Daoy (cell line): ENCODE data around the gene RPGRIP1L. TPM values are rescaled to one million over a fixed set of nuclear protein-coding genes. Genes with fewer than 3 reads are reported as not detected.

Experiments
- DNase-seq: peaks from one replicate; pipeline ENCODE4 v3.0.0-alpha.2; 2015; ENCODE audit warnings: low read depth
- total RNA-seq: library from RNA; depleted of rRNA; stranded (reverse); fragments of >200 nt; shearing (Covaris generic); gene quantifications from 2 replicates; pipeline ENCODE4 v1.2.3, GENCODE V29; 2014

RPGRIP1L gene
- total RNA-seq, 1 experiment from 2014 or later, result 5.3 TPM

GRCh38 chr16:53601961-53602360, 101.7 kb downstream of the RPGRIP1L start:
- no peak for DNase-seq

- DNase-seq, result no peak
Observed at GRCh38 chr16:53600616-53601015, 103.0 kb downstream of the RPGRIP1L start.

GRCh38 chr16:53600126-53600525, 103.5 kb downstream of the RPGRIP1L start:
- DNase-seq, result no peak

GRCh38 chr16:53599548-53599947, 104.1 kb downstream of the RPGRIP1L start:
- DNase-seq, result no peak

- DNase-seq, result no peak
Observed at GRCh38 chr16:53598511-53599275, 105.0 kb downstream of the RPGRIP1L start.

GRCh38 chr16:53597776-53598175, 105.9 kb downstream of the RPGRIP1L start:
- DNase-seq, result no peak

GRCh38 chr16:53588081-53588648, 115.5 kb downstream of the RPGRIP1L start:
- no peak for DNase-seq

GRCh38 chr16:53583401-53583800, 120.3 kb downstream of the RPGRIP1L start:
- no peak for DNase-seq

- no peak for DNase-seq
Observed at GRCh38 chr16:53581784-53582183, 121.9 kb downstream of the RPGRIP1L start.

- DNase-seq, result no peak
Observed at GRCh38 chr16:53580038-53580802, 123.4 kb downstream of the RPGRIP1L start.

GRCh38 chr16:53576904-53577303, 126.8 kb downstream of the RPGRIP1L start:
- DNase-seq, result no peak

- DNase-seq, result no peak
Observed at GRCh38 chr16:53576210-53576609, 127.4 kb downstream of the RPGRIP1L start.

GRCh38 chr16:53571763-53572162, 131.9 kb downstream of the RPGRIP1L start:
- no peak for DNase-seq

GRCh38 chr16:53566552-53567245, 137.0 kb downstream of the RPGRIP1L start:
- no peak for DNase-seq

- no peak for DNase-seq
Observed at GRCh38 chr16:53565296-53565863, 138.3 kb downstream of the RPGRIP1L start.

- no peak for DNase-seq
Observed at GRCh38 chr16:53563426-53563825, 140.2 kb downstream of the RPGRIP1L start.

- no peak for DNase-seq
Observed at GRCh38 chr16:53561101-53561888, 142.4 kb downstream of the RPGRIP1L start.

GRCh38 chr16:53559270-53559951, 144.2 kb downstream of the RPGRIP1L start:
- DNase-seq, result no peak

- no peak for DNase-seq
Observed at GRCh38 chr16:53558710-53559109, 144.9 kb downstream of the RPGRIP1L start.

GRCh38 chr16:53556521-53556920, 147.1 kb downstream of the RPGRIP1L start:
- no peak for DNase-seq
